Measurements from ENCODE around the gene AMBN.
"Not testable (repeated sequence)": the region's sequence is repeated elsewhere in the genome, so short reads cannot be mapped to it uniquely, and the experiment has no call there.

AMBN gene

DNA sequence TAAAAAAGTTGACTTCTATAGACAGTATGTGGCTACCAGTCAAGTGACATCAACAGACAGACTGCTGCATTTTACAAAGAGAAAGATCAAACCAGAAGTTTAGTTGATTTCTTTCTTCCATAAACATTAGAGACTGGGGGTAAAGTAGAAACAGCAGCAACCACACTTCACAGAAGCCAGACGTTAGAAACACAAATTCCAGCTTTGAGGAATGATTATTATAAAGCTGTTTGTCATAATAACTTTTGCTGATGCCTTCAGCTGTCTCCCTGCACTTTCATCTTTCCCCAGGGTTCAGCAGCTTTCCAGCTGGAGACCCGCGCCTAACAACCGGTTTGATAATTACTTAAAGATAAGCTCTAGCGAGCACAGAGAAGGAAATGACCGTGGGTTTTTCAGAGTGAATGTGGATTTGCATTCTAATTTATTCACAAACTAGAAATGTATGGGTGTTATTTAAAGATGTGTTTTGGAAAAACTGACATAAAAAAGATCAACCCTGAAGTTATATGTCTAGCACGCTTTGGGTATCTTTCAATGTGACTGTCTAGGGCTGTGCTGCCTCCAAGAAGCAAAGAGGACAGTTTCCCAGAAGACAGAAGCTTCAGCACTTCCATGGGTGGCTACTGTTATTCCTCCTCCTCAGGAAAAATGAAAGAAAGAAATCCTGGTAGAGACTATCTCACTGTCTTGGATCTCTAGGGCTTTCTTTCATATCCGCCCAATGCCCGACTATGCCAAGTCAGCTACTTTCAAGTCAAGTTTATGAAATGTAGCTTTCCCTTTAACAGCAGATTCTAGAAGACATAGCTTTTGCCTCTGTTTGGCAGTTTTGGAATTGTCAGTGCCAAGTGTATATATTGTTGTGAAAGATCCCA, 21.5 kb downstream of the AMBN start:
- DNase-seq = no peak

DNA sequence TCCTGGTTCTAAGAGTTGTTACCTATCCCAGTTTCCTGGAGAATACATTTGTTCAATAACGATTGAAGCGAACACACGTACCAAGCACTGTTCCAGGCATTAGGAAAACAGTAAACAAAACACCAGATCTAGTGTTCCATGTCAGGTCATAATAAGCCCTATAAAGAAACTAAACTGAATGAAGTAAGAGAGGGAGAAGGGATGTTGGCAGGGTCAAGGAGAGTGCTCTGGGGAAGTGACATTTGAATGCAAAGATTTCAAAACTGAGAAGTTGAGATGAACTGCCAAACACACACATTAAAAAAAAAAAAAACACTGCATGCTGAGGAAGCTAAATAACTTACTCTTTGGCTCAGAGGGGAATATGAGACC, 22.1 kb downstream of the AMBN start:
- no peak for DNase-seq

DNA sequence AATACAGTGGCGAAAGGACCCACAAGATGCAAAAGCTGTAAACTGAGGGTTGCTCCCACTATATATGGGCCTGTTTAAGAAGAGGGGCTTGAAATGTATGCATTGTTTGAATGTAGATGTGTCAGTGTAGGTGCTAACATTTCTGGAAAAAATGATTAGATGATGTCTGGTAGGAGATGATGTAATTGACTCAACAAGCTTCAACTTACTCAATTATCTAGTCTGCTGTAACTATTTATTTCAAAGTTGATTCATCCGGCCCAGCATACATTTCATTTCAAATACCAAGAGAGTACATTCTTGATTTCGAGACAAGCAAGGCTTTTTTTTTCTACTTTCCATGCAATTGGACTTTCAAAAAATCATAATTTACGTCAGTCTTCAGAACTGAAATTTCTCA, 27.2 kb downstream of the AMBN start:
- peak in 1 of 5 experiments; percentile 45 for DNase-seq

DNA sequence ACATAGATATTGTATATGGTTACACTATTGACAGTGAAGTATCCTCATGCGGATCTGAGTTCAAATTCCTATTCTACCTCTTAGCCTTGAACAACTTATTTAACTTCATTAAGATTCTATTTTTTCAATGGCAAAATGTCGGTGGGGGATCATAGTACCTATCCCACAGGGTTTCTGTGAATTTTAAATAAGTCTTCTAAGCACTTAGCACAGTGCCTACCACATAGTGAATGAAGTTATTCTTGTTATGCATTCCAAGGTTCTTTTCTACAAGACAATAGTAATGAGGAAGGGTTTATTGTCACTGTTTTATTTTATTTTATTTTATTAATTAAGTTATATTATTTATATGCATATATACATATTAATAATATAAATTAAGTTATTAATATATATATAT, 27.7 kb downstream of the AMBN start:
- peak in 1 of 5 experiments; percentile 16 for DNase-seq

DNA sequence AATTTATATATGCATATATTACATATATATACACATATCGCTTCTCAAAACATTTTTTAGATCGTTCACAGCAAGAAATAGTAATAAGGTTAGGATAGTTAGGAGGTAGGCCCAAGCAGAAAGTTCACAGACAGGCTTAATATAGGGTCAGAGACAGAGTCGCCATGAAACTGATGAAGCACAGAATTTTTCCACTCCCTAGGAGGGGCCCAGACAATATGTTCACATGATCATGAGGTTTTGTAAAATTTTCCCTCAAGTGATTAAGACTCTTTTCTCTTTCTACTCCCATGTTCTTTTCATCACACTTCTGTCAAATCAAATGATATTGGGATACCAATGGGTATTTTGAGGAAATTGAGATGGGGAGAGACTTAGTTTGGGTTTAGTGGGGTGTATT, 31.3 kb downstream of the AMBN start:
- DNase-seq = peak in 1 of 5 experiments; percentile 46

DNA sequence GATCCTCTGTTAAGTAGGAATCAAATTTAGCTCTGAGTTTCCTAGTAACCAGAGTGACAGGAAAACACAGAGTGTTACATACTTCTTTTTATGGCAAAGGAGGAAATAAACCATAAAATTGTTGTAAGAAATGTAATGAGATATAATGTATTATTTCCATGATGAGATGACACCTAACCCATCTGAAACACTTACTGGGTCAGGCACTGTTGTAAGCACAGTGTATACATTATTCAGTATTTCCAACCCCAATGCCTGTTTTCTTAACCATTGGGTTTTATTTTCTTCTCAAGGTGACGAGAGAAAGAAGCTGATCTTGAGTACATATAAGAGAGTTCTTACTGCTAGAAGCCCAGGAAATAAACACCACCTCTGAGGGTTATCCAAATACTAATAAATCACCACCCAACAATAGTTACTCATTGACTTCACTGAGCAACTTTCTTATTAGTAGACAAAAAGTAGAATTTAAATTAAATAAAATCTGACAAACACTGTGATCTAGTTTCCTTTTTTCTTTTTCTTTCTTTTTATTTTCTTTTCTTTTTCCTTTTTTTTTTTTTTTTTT, 32.3 kb downstream of the AMBN start:
- DNase-seq = no peak

DNA sequence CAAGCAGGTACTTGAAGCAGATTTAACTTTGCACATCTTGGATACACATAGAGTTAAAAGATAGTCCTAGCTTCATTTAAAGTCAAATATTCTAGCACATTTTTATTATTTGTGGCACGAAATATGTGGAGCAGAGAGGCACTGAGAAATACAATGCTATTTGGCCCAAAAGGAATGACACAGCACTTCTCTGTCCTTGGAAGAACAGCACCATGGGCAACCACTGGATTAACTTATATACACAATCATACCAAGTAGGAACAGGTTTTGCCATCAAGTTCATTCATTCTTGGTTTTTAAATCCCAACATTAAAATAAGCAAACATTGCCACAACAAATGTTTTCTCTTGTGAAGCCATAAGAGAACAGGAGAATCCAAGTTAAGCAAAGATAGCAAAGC, 35.6 kb downstream of the AMBN start:
- no peak for DNase-seq

DNA sequence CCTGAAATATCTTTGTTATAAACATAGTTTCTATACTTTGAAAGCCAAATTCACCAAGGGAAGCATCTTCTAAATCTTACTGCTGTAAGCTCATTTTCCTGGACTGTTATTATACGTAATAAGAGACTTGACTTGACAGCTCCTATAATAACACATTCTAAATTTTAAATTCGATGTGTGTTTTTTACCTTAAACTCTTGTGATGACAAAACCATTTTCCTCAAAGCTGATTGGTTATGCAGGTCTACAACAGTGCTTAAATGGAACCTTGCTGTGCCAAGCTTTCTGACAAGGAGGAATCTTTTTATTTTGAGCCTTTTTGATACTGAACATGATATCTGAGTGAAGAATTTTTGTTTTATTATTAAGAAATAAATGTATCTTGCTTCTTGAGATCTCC, 36.4 kb downstream of the AMBN start, which contains the start of gene ENAM:
ENAM (plus strand) TSS at position 301 of the 400 bp plus-strand sequence. CDS start 757 bp downstream, outside the sequence.
- DNase-seq = no peak

DNA sequence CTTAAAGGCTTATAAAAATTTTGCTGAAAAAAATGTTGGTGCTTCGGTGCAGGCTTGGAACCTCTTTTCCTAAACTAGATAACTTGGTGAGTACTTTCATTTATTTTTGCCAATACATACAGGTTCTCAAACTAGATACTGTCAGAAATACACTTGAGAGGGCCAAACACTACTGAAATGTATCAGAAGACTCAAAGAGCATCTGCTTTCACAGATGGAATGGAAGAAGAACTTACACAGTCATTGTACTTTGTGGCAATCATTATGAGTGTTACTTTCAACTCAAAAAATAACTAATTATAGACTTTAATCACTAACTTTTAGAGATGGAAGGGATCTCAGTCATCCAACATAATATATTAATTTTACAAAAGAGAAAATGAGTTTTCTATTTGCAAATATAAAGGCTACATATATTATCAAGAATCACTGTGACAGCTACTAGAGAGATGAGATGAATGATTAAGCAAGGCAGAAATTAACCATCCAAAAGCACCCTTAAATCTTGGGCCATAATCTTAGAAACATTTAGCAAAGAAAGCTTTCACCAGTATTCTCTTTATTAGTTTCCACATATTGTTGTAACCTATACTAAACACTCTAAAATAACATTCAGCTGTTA, 37.5 kb downstream of the AMBN start:
- peak in 1 of 5 experiments; percentile 31 for DNase-seq

DNA sequence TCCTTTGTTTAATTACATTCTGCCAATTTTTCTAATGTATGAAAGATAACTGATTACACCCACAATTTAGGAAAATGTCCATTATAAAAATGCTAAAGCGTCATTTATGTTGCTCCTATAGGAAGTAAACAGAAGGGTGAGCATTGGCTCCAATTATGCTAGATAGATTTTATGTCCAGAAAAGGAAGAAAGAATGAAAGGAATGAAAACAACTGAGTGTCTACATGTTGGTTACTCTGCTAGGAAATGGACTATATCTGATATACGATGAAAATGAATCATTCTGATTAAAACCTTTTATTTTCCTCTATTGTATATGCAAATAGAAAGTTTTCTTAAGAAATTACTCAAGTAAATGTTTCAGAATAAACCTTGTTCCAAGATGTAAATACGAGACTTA, 38.1 kb downstream of the AMBN start:
- DNase-seq = no peak

DNA sequence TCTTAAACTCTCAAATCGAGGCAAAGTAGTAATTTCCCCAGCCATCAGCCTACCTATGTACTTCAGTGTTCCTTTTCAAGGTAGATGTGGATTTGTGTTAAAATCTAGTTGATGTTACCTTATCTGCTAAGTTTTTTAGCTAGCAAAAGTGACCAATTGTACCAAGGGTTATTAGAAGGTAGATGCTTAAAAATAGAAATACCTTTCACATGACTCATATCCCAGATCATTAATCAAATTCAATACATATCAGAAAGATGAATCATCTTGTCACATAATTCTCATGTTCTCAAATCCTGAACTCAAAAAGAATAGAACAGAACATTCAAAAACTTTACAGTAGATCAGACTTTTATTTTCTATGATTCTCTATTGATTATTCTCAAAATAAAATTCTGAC, 40.0 kb downstream of the AMBN start:
- no peak for DNase-seq

DNA sequence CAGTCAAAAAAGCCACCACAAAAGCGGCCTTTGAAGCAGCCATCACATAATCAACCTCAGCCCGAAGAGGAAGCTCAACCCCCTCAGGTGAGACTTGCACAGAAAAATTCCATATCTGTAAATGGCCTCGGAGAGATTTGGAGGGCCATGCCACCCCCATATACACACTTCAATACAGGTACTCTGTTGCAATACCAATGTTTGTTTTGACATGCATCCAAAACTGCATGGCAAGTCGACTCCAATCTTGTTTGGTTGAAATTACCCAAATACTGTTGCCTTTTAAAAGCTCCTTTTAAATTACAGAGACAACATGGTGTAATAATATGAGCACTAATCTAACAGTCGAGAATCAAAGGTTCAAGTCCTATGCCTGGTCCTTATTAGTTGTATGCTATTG, 42.4 kb downstream of the AMBN start:
- no peak for DNase-seq

DNA sequence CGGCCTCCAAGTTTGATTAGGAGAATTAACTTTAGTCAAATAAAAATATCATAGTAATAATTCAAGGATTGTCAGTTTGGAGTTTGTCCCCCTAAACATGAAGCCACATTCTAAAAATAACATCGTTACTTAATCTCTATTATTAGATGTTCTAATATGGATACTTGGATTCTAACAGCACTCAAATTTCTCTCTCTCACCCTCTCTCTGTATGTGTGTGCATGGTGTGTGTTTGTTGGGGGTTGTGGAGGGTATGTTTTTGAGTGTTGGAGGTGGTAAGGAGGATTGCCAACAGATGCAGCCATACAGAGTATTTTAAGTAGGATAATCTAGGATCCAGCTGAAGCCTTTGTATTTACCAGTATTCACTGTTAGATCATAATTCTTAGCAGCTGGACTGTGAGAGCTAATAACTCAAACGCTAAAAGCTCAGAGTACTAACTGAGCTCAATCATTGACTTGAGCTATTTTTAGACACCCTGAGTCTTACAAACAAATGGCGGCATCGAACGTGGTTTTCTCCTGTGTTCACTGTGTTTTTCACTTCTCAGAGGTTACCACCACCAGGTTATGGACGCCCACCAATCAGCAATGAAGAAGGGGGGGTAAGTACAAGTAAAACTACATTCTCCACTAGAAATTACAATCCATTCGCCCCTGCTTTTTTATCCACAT, 45.3 kb downstream of the AMBN start:
- DNase-seq = no peak

DNA sequence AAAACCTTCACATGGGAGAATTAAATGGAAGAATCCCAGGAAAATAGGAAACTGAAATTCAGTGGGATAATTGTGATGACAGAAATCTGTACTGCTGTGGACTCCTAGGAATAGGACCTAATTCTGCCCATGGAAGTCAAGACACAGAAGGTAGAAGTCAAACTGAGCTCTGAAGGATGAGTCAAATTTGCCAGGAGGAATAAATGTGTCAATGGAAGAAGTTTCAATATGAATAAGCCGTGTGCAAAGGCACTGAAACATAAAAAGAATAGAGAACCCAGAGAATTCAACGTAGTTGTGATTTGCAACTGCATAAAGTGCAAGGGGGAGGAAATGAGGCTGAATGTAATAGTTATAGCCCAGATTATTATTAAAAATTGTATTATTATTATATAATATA, 48.1 kb downstream of the AMBN start:
- no peak for DNase-seq

DNA sequence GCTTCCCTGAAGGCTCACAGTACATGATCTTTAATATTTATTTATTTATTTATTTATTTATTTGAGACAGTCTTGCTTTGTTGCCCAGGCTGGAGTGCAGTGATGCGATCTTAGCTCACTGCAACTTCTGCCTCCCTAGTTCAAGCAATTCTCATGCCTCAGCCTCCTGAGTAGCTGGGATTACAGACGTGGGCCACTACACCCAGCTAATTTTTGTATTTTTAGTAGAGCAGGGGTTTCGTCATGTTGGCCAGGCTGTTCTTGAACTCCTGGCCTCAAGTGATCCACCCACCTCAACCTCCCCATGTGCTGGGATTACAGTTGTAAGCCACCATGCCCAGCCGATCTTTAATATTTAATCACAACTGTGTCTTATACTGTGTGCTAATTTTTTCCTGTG, 58.7 kb downstream of the AMBN start:
- not testable (repeated sequence) for DNase-seq

DNA sequence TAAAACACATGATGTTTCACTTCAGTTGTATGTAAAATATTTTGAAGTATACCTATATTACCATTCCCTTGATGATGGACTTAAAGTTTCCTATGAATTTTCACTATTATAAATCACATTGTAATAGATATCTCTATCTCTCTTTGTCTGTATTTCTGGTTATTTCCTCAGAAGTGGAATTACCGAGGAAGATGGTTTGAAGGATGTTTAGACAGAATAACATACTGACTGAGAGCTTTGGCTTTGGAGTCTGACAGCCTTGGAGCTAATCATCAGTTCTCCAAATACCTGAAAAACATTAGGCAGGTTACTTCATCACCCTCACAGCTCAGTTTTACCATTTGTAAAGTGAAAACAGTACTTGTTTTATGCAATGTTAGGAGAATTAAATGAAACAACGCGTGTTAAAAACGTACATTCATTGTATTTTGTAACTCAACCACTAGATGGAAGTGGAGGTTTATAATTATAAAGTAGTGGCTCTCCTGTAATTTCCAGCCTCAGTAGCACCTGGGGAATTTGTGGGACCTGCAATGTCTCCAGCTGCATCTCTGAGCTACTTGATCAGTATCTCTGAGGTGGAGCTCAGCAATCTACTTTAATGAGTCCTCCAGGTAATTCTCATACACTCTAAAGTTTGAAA, 59.9 kb downstream of the AMBN start:
- peak in 1 of 5 experiments; percentile 32 for DNase-seq

DNA sequence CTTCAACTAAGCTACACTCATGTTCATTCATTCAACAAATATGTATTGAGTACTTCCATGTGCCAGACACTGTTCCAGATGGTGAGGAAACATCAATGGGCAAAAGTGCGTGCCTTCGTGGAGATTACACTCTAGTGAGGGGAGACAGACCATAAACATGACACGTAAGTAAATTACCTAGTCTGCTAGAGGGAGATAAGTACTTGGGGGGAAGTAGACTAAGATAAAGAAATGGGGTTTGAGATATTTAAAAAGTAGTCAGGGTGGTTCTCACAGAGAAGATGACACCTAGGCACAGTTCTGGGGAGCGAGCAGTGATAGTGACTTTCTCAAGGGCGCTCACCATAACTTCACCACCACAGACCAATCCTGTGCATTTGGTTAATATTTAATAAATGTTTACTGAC, 62.6 kb downstream of the AMBN start:
- no peak for DNase-seq

Data from T-helper 2 cell (primary cell).